ENCODE results near the gene EIF4A3. TPM values are rescaled to one million over a fixed set of nuclear protein-coding genes. Genes with fewer than 3 reads are reported as not detected.

EIF4A3 gene
- polyA plus RNA-seq, 1 donor (not counting 4 experiments of a cell fraction or from before 2014, with no cell fraction given) = 143 TPM

DNA sequence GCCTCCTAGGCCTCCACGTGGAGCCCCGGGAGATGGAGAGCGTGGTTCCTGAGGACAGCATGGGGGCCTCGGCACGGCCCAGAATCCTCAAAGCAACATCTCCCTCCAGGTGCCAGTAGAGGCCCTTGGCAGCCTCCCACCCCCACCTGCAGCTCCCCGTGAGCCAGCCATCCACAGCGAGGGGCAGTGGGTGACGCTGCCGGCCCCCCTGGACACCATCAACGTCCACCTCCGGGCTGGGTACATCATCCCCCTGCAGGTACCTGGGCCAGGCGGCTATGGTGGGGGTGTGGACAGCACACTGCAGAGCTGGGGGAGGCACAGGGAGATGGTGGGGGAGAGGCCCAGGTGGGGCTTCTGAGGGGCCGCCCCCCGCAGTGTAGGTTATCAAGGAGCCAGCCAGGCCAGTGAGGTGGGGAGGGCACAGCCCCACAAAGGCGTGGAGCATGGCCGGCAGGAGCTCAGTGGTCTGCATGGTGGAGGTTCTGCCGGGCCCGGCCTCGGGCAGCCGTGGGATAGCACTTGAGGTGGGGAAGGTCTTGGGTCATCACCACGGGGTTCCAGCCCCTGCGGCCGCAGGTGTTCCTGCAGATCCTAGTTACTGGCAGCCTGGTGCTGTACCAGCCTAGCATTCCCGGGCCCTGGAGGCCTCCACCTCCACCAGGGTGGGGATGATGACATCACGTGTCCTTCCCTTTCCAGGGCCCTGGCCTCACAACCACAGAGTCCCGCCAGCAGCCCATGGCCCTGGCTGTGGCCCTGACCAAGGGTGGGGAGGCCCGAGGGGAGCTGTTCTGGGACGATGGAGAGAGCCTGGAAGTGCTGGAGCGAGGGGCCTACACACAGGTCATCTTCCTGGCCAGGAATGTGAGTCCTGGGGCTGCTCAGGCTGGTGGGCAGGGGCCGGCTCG lies 29.2 kb downstream of the EIF4A3 start:
- H2AFZ ChIP-seq (ENCODE audit: control insufficient read depth, low read length) = no peak overlapping the region
- H4K20me1 ChIP-seq (ENCODE audit: control insufficient read depth, extremely low read depth, insufficient read depth, low read length) = no peaks in the 10 kb centered on the region
- TF ChIP-seq, protein P1, sequence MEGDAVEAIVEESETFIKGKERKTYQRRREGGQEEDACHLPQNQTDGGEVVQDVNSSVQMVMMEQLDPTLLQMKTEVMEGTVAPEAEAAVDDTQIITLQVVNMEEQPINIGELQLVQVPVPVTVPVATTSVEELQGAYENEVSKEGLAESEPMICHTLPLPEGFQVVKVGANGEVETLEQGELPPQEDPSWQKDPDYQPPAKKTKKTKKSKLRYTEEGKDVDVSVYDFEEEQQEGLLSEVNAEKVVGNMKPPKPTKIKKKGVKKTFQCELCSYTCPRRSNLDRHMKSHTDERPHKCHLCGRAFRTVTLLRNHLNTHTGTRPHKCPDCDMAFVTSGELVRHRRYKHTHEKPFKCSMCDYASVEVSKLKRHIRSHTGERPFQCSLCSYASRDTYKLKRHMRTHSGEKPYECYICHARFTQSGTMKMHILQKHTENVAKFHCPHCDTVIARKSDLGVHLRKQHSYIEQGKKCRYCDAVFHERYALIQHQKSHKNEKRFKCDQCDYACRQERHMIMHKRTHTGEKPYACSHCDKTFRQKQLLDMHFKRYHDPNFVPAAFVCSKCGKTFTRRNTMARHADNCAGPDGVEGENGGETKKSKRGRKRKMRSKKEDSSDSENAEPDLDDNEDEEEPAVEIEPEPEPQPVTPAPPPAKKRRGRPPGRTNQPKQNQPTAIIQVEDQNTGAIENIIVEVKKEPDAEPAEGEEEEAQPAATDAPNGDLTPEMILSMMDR (optimal IDR thresholded peaks at IDR 0.05 in 1 of 3, IDR thresholded peaks at IDR 0.05 in 1 of 3, conservative IDR thresholded peaks at IDR 0.05 in 1 of 3; ENCODE audit: extremely low read depth in 1 of 3, insufficient read depth in 2 of 3, low read length in 3 of 3) = no peak
- no peak for TF ChIP-seq EZH2 (IDR thresholded peaks at IDR 0.05; ENCODE audit: low read length)
- H3K27ac ChIP-seq (ENCODE audit: control insufficient read depth, insufficient read depth, low read length) = no peak overlapping the region
- no peaks in the 10 kb centered on the region for H3K4me1 ChIP-seq (ENCODE audit: control insufficient read depth, extremely low read depth, insufficient read depth, low read length)
- no peaks in the 10 kb centered on the region for H3K9me1 ChIP-seq (ENCODE audit: control insufficient read depth, extremely low read depth, insufficient read depth, low read length)
- H3K9ac ChIP-seq (ENCODE audit: control insufficient read depth, extremely low read depth, insufficient read depth, low read length) = no peak overlapping the region
- H3K9me3 ChIP-seq (ENCODE audit: control insufficient read depth, low read depth, low read length) = no peaks in the 10 kb centered on the region
- H3K4me2 ChIP-seq (ENCODE audit: control insufficient read depth, extremely low read depth, insufficient read depth, low read depth, low read length) = no peak overlapping the region
- FAIRE-seq = no peak
- dilution Hi-C loops (cut with MboI; ENCODE audit: extremely low pct_ligation_motif_present, low sequenced_read_pairs) = no loop called here
- no peak for DNase-seq (ENCODE audit: low read depth, low spot score)
- no peaks in the 10 kb centered on the region for H3K27me3 ChIP-seq (ENCODE audit: control insufficient read depth, extremely low read depth, insufficient read depth, low read length)
- no peaks in the 10 kb centered on the region for H3K79me2 ChIP-seq (ENCODE audit: control insufficient read depth, insufficient read depth, low read length)
- H3K4me3 ChIP-seq (ENCODE audit: control insufficient read depth in 2 of 3, extremely low read depth in 1 of 3, insufficient read depth in 2 of 3, low read depth in 1 of 3, low read length in 3 of 3) = no peak overlapping the region
- no peaks in the 10 kb centered on the region for H3K36me3 ChIP-seq (ENCODE audit: control insufficient read depth in 2 of 2, extremely low read depth in 1 of 2, insufficient read depth in 2 of 2, low read length in 2 of 2)

DNA sequence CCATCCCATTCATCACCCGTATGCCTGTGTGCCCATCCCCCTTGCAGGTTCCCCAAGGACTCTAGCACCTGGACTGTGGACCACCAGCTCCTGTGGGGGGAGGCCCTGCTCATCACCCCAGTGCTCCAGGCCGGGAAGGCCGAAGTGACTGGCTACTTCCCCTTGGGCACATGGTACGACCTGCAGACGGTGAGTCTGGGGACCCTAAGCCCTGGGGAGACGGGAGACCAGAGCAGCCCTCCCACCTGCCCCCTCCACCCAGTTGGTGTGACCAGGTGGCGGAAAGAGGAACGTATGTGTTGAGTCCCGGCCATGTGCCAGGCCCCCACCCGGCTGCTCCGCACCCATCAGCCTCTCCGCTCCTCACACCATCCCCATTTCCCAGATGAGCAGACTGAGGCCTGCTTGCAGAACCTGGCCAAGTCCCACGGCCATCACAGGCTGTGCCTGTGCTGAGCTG lies 30.0 kb downstream of the EIF4A3 start:
- H3K4me2 ChIP-seq (ENCODE audit: control insufficient read depth, extremely low read depth, insufficient read depth, low read depth, low read length) = no peak overlapping the region
- no peaks in the 10 kb centered on the region for H3K79me2 ChIP-seq (ENCODE audit: control insufficient read depth, insufficient read depth, low read length)
- H3K9me1 ChIP-seq (ENCODE audit: control insufficient read depth, extremely low read depth, insufficient read depth, low read length) = no peaks in the 10 kb centered on the region
- H2AFZ ChIP-seq (ENCODE audit: control insufficient read depth, low read length) = no peak overlapping the region
- H3K9me3 ChIP-seq (ENCODE audit: control insufficient read depth, low read depth, low read length) = no peaks in the 10 kb centered on the region
- no peaks in the 10 kb centered on the region for H3K4me1 ChIP-seq (ENCODE audit: control insufficient read depth, extremely low read depth, insufficient read depth, low read length)
- DNase-seq (ENCODE audit: low read depth, low spot score) (no peak), FAIRE-seq (no peak)
- H3K36me3 ChIP-seq (ENCODE audit: control insufficient read depth in 2 of 2, extremely low read depth in 1 of 2, insufficient read depth in 2 of 2, low read length in 2 of 2) = no peaks in the 10 kb centered on the region
- TF ChIP-seq, protein P1 (optimal IDR thresholded peaks at IDR 0.05 in 1 of 3, IDR thresholded peaks at IDR 0.05 in 1 of 3, conservative IDR thresholded peaks at IDR 0.05 in 1 of 3; ENCODE audit: extremely low read depth in 1 of 3, insufficient read depth in 2 of 3, low read length in 3 of 3) = no peak
- TF ChIP-seq EZH2 (IDR thresholded peaks at IDR 0.05; ENCODE audit: low read length) = no peak
- no peak overlapping the region for H3K27ac ChIP-seq (ENCODE audit: control insufficient read depth, insufficient read depth, low read length)
- no peak overlapping the region for H3K9ac ChIP-seq (ENCODE audit: control insufficient read depth, extremely low read depth, insufficient read depth, low read length)
- no peaks in the 10 kb centered on the region for H3K27me3 ChIP-seq (ENCODE audit: control insufficient read depth, extremely low read depth, insufficient read depth, low read length)
- dilution Hi-C loops (cut with MboI; ENCODE audit: extremely low pct_ligation_motif_present, low sequenced_read_pairs) = no loop called here
- no peaks in the 10 kb centered on the region for H4K20me1 ChIP-seq (ENCODE audit: control insufficient read depth, extremely low read depth, insufficient read depth, low read length)
- H3K4me3 ChIP-seq (ENCODE audit: control insufficient read depth in 2 of 3, extremely low read depth in 1 of 3, insufficient read depth in 2 of 3, low read depth in 1 of 3, low read length in 3 of 3) = no peak overlapping the region

All from keratinocyte (primary cell).